MM.1S (cell line): ENCODE measurements around the gene MRPL45.

ENCODE experiments used
- DNase-seq: peaks from one replicate; pipeline ENCODE4 v3.0.0-alpha.2; 2015
- H2AFZ ChIP-seq: fragments of 300-600 bp; sonication (generic); 2 replicates; pipeline ENCODE4 v1.6.0; 2016; ENCODE audit warnings: antibody characterized with exemption, low read length
- H3F3A ChIP-seq: fragments of 300-600 bp; sonication (generic); 2 replicates; pipeline ENCODE4 v1.6.1; 2016; ENCODE audit warnings: mild to moderate bottlenecking, antibody characterized with exemption, low read length, moderate library complexity, mixed read lengths; ENCODE audit not compliant: insufficient read depth
- H3K27ac ChIP-seq: fragments of 300-600 bp; sonication (generic); 2 replicates; pipeline ENCODE4 v1.5.1; 2016; ENCODE audit warnings: mild to moderate bottlenecking, low read length
- H3K27me3 ChIP-seq: fragments of 300-600 bp; sonication (generic); replicated peaks from 2 replicates; pipeline ENCODE4 v1.6.0; 2016; ENCODE audit warnings: low read length; ENCODE audit not compliant: insufficient read depth
- H3K36me3 ChIP-seq: fragments of 300-600 bp; sonication (generic); replicated peaks from 2 replicates; pipeline ENCODE4 v1.6.1; 2016; ENCODE audit warnings: mild to moderate bottlenecking, low read length, mixed read lengths; ENCODE audit not compliant: insufficient read depth
- H3K4me1 ChIP-seq: fragments of 300-600 bp; sonication (generic); 2 replicates; pipeline ENCODE4 v1.6.1; 2016; ENCODE audit warnings: low read length, mixed read lengths
- H3K4me2 ChIP-seq: fragments of 300-600 bp; sonication (generic); 2 replicates; pipeline ENCODE4 v1.6.0; 2016; ENCODE audit warnings: low read depth, low read length
- H3K4me3 ChIP-seq: fragments of 300-600 bp; sonication (generic); 2 replicates; pipeline ENCODE4 v1.5.1; 2016; ENCODE audit warnings: low read length, mixed read lengths
- H3K79me2 ChIP-seq: fragments of 300-600 bp; sonication (generic); 2 replicates; pipeline ENCODE4 v1.6.1; 2016; ENCODE audit warnings: mixed run types, low read length, mixed read lengths
- H3K9ac ChIP-seq: fragments of 300-600 bp; sonication (generic); 2 replicates; pipeline ENCODE4 v1.6.1; 2016; ENCODE audit warnings: low read length, mixed read lengths
- H3K9me2 ChIP-seq: fragments of 300-600 bp; sonication (generic); replicated peaks from 2 replicates; pipeline ENCODE4 v1.6.1; 2016; ENCODE audit warnings: mild to moderate bottlenecking, low read length, mixed read lengths; ENCODE audit not compliant: insufficient read depth
- H3K9me3 ChIP-seq: fragments of 300-600 bp; sonication (generic); replicated peaks from 2 replicates; pipeline ENCODE4 v1.6.1; 2016; ENCODE audit warnings: mild to moderate bottlenecking, low read length, mixed read lengths; ENCODE audit not compliant: insufficient read depth
- H4K20me1 ChIP-seq: fragments of 300-600 bp; sonication (generic); 2 replicates; pipeline ENCODE4 v1.6.1; 2016; ENCODE audit warnings: mild to moderate bottlenecking, low read length, moderate library complexity, mixed read lengths; ENCODE audit not compliant: insufficient read depth
- EZH2 ChIP-seq: fragments of 300-600 bp; sonication (generic); optimal IDR thresholded peaks from 2 replicates; pipeline ENCODE3; 2017; ENCODE audit warnings: low read depth, mild to moderate bottlenecking, antibody characterized with exemption, low read length, mixed read lengths
- EZH2phosphoT487 ChIP-seq: fragments of 300-600 bp; sonication (generic); IDR thresholded peaks from 2 replicates; pipeline ENCODE4 v1.6.1; 2018; ENCODE audit warnings: antibody characterized with exemption, low read length
- TF ChIP-seq, protein P1 (sequence below): fragments of 300-600 bp; sonication (generic); IDR thresholded peaks from 2 replicates; pipeline ENCODE4 v1.5.1; 2016; ENCODE audit warnings: antibody characterized with exemption, low read length, mixed read lengths

Gene MRPL45

DNA sequence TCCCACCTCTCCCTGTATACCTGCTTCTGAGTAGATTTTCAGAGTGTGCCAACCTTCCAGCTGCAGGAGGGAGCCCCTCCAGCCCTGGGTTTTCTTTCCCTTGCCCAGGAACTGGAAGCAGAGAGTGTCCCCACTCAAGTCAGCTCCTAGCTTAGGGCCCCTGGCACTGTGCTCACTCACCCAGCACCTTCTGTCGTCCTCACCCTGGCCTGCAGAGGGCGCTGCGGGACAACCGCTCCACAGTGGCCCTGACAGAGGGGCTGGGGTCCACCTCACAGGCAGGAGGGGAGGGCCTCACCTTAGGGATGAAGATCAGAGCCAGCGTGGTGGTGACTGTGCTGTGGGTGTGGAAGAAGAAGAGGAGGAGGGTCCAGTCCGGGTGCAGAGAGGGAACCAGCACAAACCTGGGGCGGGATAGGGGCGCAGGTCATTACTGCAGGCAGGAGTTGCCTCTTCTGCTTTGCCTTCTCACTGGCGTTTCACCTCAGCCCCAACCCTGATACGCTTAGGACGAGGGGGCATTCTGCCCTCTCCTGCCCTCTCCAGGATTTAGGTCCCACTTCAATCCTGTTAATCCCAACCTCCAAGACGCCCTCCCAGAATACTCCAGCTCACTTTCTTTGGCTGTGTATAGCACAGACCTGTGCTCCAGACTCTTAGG is 36.8 kb downstream of the MRPL45 start:
- Histone ChIP-seq H3K4me3 (no peak overlapping the region), H3K27me3 (no peaks in the 10 kb centered on the region), H3K9me3 (no peaks in the 10 kb centered on the region), H3K36me3 (no peaks in the 10 kb centered on the region), H3K9ac (no peak overlapping the region), H3K4me1 (no peaks in the 10 kb centered on the region), H3K27ac (no peak overlapping the region), H4K20me1 (no peaks in the 10 kb centered on the region), H3K4me2 (no peak overlapping the region), H3K9me2 (no peaks in the 10 kb centered on the region), H3K79me2 (no peaks in the 10 kb centered on the region), H3F3A (no peaks in the 10 kb centered on the region), H2AFZ (no peak overlapping the region)
- TF ChIP-seq, protein P1, sequence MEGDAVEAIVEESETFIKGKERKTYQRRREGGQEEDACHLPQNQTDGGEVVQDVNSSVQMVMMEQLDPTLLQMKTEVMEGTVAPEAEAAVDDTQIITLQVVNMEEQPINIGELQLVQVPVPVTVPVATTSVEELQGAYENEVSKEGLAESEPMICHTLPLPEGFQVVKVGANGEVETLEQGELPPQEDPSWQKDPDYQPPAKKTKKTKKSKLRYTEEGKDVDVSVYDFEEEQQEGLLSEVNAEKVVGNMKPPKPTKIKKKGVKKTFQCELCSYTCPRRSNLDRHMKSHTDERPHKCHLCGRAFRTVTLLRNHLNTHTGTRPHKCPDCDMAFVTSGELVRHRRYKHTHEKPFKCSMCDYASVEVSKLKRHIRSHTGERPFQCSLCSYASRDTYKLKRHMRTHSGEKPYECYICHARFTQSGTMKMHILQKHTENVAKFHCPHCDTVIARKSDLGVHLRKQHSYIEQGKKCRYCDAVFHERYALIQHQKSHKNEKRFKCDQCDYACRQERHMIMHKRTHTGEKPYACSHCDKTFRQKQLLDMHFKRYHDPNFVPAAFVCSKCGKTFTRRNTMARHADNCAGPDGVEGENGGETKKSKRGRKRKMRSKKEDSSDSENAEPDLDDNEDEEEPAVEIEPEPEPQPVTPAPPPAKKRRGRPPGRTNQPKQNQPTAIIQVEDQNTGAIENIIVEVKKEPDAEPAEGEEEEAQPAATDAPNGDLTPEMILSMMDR: peak; percentile 81
- TF ChIP-seq EZH2 (no peak), EZH2phosphoT487 (no peak)
- peak; percentile 38 for DNase-seq

DNA sequence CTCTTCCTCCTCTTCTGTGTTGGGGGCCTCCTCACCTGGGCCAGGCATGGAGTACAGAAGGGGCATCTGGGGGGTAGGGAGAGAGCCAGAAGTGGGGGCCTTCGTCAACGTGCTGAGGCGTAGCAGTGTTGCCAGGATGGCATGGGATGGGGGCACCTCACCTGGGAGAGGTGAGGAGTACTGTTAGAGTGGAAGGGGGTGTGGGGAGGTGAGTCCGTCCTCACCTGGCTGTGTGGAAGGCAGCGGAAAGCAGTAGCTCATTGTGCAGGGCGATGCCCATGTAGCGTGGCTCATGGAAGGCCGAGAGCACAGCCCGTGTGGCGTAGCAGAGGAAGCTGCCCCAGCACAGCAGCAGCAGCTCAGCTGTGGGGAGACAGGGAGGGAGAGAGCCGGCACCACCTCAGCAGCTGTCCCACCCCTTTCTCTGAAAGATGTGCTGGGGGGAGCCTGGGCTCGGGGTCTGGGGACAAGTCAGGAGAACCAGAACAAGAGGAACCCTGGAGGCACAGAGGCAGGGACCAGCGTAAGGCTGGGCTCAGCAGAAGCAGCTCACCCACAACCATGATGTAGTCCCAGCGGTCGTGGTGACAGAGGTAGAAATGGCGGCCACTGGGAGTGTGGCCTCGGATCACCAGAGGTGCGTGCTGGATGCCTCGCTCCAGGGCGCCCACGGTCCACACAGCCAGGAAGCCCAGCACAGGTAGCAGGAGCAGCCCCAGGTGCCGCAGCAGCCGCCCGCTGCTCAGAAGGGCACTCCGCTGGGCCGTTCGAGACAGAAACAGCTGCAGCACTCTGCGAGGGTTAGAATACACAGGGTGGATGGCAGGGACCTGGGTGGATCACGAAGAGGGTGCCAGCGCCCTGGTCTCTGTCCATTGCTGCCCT is 37.8 kb downstream of the MRPL45 start:
- H3K27me3 ChIP-seq: no peaks in the 10 kb centered on the region
- DNase-seq: no peak
- H3K36me3 ChIP-seq: no peaks in the 10 kb centered on the region
- no peak overlapping the region for H3K27ac ChIP-seq
- no peaks in the 10 kb centered on the region for H4K20me1 ChIP-seq
- no peak for TF ChIP-seq EZH2phosphoT487
- no peak for TF ChIP-seq EZH2
- TF ChIP-seq, protein P1: no peak
- no peaks in the 10 kb centered on the region for H3F3A ChIP-seq
- no peak overlapping the region for H3K9ac ChIP-seq
- H3K79me2 ChIP-seq: no peaks in the 10 kb centered on the region
- H3K4me2 ChIP-seq: no peak overlapping the region
- H3K4me3 ChIP-seq: no peak overlapping the region
- H2AFZ ChIP-seq: no peak overlapping the region
- no peaks in the 10 kb centered on the region for H3K4me1 ChIP-seq
- no peaks in the 10 kb centered on the region for H3K9me2 ChIP-seq
- H3K9me3 ChIP-seq: no peaks in the 10 kb centered on the region

DNA sequence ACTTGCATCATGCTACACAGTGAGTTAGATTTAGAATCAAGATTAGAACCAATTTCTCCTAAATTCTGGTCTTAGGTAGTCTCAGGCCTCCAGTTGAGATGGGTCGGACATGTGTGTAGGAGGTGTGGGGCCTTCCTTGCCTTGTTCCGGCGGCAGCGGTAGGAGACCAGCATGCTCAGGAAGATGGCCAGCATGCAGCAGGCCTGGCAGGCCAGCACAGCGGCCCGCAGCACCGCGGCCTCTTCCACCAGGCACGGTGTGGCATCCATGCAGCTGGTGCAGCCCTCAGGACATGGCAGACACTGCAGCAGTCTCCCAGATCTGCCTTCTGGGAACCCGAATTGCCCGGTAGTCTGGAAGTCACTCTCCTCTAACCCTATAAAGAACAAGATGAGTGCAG is 39.9 kb downstream of the MRPL45 start:
- H2AFZ ChIP-seq: no peak overlapping the region
- no peaks in the 10 kb centered on the region for H4K20me1 ChIP-seq
- H3K27ac ChIP-seq: no peak overlapping the region
- no peaks in the 10 kb centered on the region for H3F3A ChIP-seq
- H3K4me2 ChIP-seq: no peak overlapping the region
- DNase-seq: no peak
- no peak for TF ChIP-seq EZH2
- TF ChIP-seq, protein P1: no peak
- TF ChIP-seq EZH2phosphoT487: no peak
- no peak overlapping the region for H3K4me3 ChIP-seq
- no peaks in the 10 kb centered on the region for H3K9me3 ChIP-seq
- no peaks in the 10 kb centered on the region for H3K4me1 ChIP-seq
- H3K36me3 ChIP-seq: no peaks in the 10 kb centered on the region
- no peaks in the 10 kb centered on the region for H3K9me2 ChIP-seq
- H3K79me2 ChIP-seq: no peaks in the 10 kb centered on the region
- H3K27me3 ChIP-seq: no peaks in the 10 kb centered on the region
- H3K9ac ChIP-seq: no peak overlapping the region
